HL-60 (cell line): ENCODE results near the gene JPH3.

Experiments used
- DNase-seq, 2 experiments: peaks; one replicate each; pipeline ENCODE4 v3.0.0-alpha.2; 2010 to 2020; ENCODE audit warnings: low read depth in 1 of 2, low spot score in 1 of 2
- H3K27ac ChIP-seq: fragments of 250-450 bp; sonication (Bioruptor Pico); replicated peaks from 2 replicates; pipeline ENCODE4 v1.5.1; 2020; ENCODE audit warnings: mild to moderate bottlenecking, moderate library complexity
- H3K27me3 ChIP-seq: fragments of 250-450 bp; sonication (Bioruptor Pico); 2 replicates; pipeline ENCODE4 v1.5.1; 2021; ENCODE audit warnings: mild to moderate bottlenecking, moderate library complexity; ENCODE audit not compliant: insufficient read depth, poor library complexity, severe bottlenecking
- H3K4me3 ChIP-seq: replicated peaks from 2 replicates; pipeline ENCODE4 v1.5.1; 2011; ENCODE audit warnings: mild to moderate bottlenecking, control low read depth, low read length; ENCODE audit not compliant: insufficient read depth
- CTCF ChIP-seq: IDR thresholded peaks from one replicate; pipeline ENCODE4 v1.5.1; 2011; ENCODE audit warnings: low read length, control low read depth, inconsistent platforms; ENCODE audit not compliant: insufficient read depth
- GABPA ChIP-seq: IDR thresholded peaks from 2 replicates; pipeline ENCODE4 v1.6.1; 2012; ENCODE audit warnings: low read depth
- POLR2AphosphoS5 ChIP-seq: IDR thresholded peaks from 2 replicates; pipeline ENCODE4 v1.6.1; 2012; ENCODE audit warnings: low read depth
- REST ChIP-seq: IDR thresholded peaks from 2 replicates; pipeline ENCODE4 v1.6.1; 2012; ENCODE audit warnings: low read depth; ENCODE audit not compliant: insufficient replicate concordance
- SPI1 ChIP-seq: IDR thresholded peaks from 2 replicates; pipeline ENCODE4 v1.6.1; 2012; ENCODE audit warnings: low read depth, mild to moderate bottlenecking, borderline replicate concordance

The JPH3 gene

GRCh38 chr16:87648236-87648635, 45.9 kb downstream of the JPH3 start:
- TF ChIP-seq POLR2AphosphoS5: no peak
- TF ChIP-seq SPI1: no peak
- no peak for TF ChIP-seq REST
- TF ChIP-seq CTCF: no peak
- TF ChIP-seq GABPA: no peak
- no peak for DNase-seq
- Histone ChIP-seq H3K27me3 (no peaks in the 10 kb centered on the region), H3K27ac (no peak overlapping the region), H3K4me3 (no peak overlapping the region)

- TF ChIP-seq CTCF: no peak
- TF ChIP-seq SPI1: no peak
- no peak for TF ChIP-seq POLR2AphosphoS5
- no peak for TF ChIP-seq REST
- TF ChIP-seq GABPA: no peak
- Histone ChIP-seq H3K4me3 (no peak overlapping the region), H3K27me3 (no peaks in the 10 kb centered on the region), H3K27ac (no peak overlapping the region)
- no peak for DNase-seq
Measured at GRCh38 chr16:87648698-87649487, 46.6 kb downstream of the JPH3 start.

- no peaks in the 10 kb centered on the region for H3K27me3 ChIP-seq
- DNase-seq: no peak
- no peak overlapping the region for H3K27ac ChIP-seq
- TF ChIP-seq POLR2AphosphoS5 (no peak), SPI1 (no peak), CTCF (no peak), REST (no peak), GABPA (no peak)
- H3K4me3 ChIP-seq: no peak overlapping the region
Measured at GRCh38 chr16:87652386-87652785, 50.1 kb downstream of the JPH3 start.
